Measurements from ENCODE around the gene MYL6. TPM values are rescaled to one million over a fixed set of nuclear protein-coding genes. Genes with fewer than 3 reads are reported as not detected.

MYL6 gene
- total RNA-seq, 1 donor from 2014 or later: 1,476 TPM

- no peak for DNase-seq (ENCODE audit: low spot score in 2 of 2)
- no peaks in the 10 kb centered on the region for H3K36me3 ChIP-seq
- H3K4me3 ChIP-seq: no peak overlapping the region
- H3K9me3 ChIP-seq: no peaks in the 10 kb centered on the region
- no peak for TF ChIP-seq CTCF (IDR thresholded peaks at IDR 0.05)
- H3K27me3 ChIP-seq: no peaks in the 10 kb centered on the region
- intact Hi-C loops (cut with DNase I): loop anchor here (10.0 kb wide), 1 partner anchor 266 kb away; the partner anchor contains the start of gene SPRYD4
- H3K4me1 ChIP-seq: peaks cover 0 to 6% of the 10 kb centered on the region in 2 donors
- H3K27ac ChIP-seq: no peak overlapping the region
Observed at GRCh38 chr12:56198836-56199235, 40.7 kb downstream of the MYL6 start.

- no peak for DNase-seq (ENCODE audit: low spot score in 2 of 2)
- Histone ChIP-seq H3K36me3 (peaks cover 23 to 31% of the 10 kb centered on the region in 2 donors), H3K27me3 (no peaks in the 10 kb centered on the region), H3K4me3 (no peak overlapping the region), H3K4me1 (peaks cover 0 to 2% of the 10 kb centered on the region in 2 donors), H3K27ac (peak overlapping the region; percentile 31 to 33), H3K9me3 (no peaks in the 10 kb centered on the region)
- TF ChIP-seq CTCF (IDR thresholded peaks at IDR 0.05): no peak
- intact Hi-C loops (cut with DNase I): no loop called here
Observed at GRCh38 chr12:56202366-56202765, 44.2 kb downstream of the MYL6 start.

- H3K4me3 ChIP-seq: no peak overlapping the region
- intact Hi-C loops (cut with DNase I): no loop called here
- no peak for DNase-seq (ENCODE audit: low spot score in 2 of 2)
- H3K27me3 ChIP-seq: no peaks in the 10 kb centered on the region
- peak overlapping the region in 1 of 2 donors; percentile 33 for H3K27ac ChIP-seq
- no peaks in the 10 kb centered on the region for H3K9me3 ChIP-seq
- TF ChIP-seq CTCF (IDR thresholded peaks at IDR 0.05): no peak
- H3K4me1 ChIP-seq: peaks cover 0 to 2% of the 10 kb centered on the region in 2 donors
- H3K36me3 ChIP-seq: peaks cover 28 to 35% of the 10 kb centered on the region in 2 donors
Observed at GRCh38 chr12:56202838-56203237, 44.7 kb downstream of the MYL6 start.

- no peak overlapping the region for H3K4me3 ChIP-seq
- peaks cover 38 to 50% of the 10 kb centered on the region in 2 donors for H3K36me3 ChIP-seq
- peaks cover 0 to 2% of the 10 kb centered on the region in 2 donors for H3K4me1 ChIP-seq
- H3K9me3 ChIP-seq: no peaks in the 10 kb centered on the region
- no peak overlapping the region for H3K27ac ChIP-seq
- TF ChIP-seq CTCF (IDR thresholded peaks at IDR 0.05): no peak
- no peaks in the 10 kb centered on the region for H3K27me3 ChIP-seq
- no peak for DNase-seq (ENCODE audit: low spot score in 2 of 2)
- intact Hi-C loops (cut with DNase I): no loop called here
Observed at GRCh38 chr12:56204275-56204674, 46.1 kb downstream of the MYL6 start.

GRCh38 chr12:56205445-56205844, 47.3 kb downstream of the MYL6 start:
- intact Hi-C loops (cut with DNase I): no loop called here
- Histone ChIP-seq H3K4me1 (peaks cover 0 to 2% of the 10 kb centered on the region in 2 donors), H3K9me3 (no peaks in the 10 kb centered on the region), H3K36me3 (peaks cover 49 to 61% of the 10 kb centered on the region in 2 donors), H3K27ac (peak overlapping the region; percentile 1 to 38), H3K4me3 (no peak overlapping the region), H3K27me3 (no peaks in the 10 kb centered on the region)
- TF ChIP-seq CTCF (IDR thresholded peaks at IDR 0.05): no peak
- no peak for DNase-seq (ENCODE audit: low spot score in 2 of 2)

Data from ascending aorta (tissue), 2 donors.